Nephron (organoid): Measurements from ENCODE around the gene SECISBP2L.
A peak's percentile ranks its signal among the peaks of the same experiment; 100 is the strongest.

Experiments used
- H3K27ac Mint-ChIP-seq, 3 experiments: 2 replicates each; pipeline ENCODE4 v1.8.0; 2020; ENCODE audit warnings: mixed read lengths in 3 of 3, mild to moderate bottlenecking in 2 of 3, moderate library complexity in 1 of 3
- H3K27me3 Mint-ChIP-seq: 2 replicates; pipeline ENCODE4 v1.8.0; 2021; ENCODE audit warnings: low read depth, mild to moderate bottlenecking, moderate library complexity, mixed read lengths
- H3K36me3 Mint-ChIP-seq: 2 replicates; pipeline ENCODE4 v1.8.0; 2020; ENCODE audit warnings: low read depth, mixed read lengths
- H3K4me1 Mint-ChIP-seq: 2 replicates; pipeline ENCODE4 v1.8.0; 2020; ENCODE audit warnings: mixed read lengths
- H3K4me3 Mint-ChIP-seq, 3 experiments: 2 replicates each; pipeline ENCODE4 v1.8.0; 2020; ENCODE audit warnings: mild to moderate bottlenecking in 3 of 3, mixed read lengths in 3 of 3, moderate library complexity in 2 of 3
- H3K9me3 Mint-ChIP-seq: 2 replicates; pipeline ENCODE4 v1.8.0; 2020; ENCODE audit warnings: mixed read lengths
- TF ChIP-seq, protein P1 (sequence below), 3 experiments: fragments of 200-600 bp; sonication (generic); IDR thresholded peaks; one replicate each; pipeline ENCODE4 v1.5.0; 2021; ENCODE audit warnings: antibody characterized with exemption in 3 of 3; ENCODE audit not compliant: unreplicated experiment in 3 of 3

Gene SECISBP2L

DNA sequence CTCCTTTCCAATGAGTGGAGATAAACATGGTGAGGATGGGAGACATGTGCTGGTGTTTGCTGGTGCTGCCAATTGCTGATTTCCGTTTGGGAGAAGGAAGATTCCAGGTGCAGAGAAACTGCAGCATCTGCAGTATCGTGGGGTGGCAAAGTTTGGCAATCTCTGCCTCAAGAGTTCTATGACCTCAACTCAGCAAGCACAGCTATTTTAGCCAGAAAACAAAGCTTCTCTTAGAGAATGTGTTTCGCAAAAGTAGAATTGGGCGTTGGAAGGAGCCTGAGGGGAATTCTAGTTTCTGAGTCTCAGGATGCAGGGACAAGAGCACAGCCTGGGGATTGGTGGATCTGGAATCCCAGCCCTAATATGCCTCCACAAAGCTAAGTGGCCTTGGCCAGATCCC lies 64.3 kb downstream of the SECISBP2L start:
- peaks cover 5% of the 10 kb centered on the region for H3K27me3 Mint-ChIP-seq

DNA sequence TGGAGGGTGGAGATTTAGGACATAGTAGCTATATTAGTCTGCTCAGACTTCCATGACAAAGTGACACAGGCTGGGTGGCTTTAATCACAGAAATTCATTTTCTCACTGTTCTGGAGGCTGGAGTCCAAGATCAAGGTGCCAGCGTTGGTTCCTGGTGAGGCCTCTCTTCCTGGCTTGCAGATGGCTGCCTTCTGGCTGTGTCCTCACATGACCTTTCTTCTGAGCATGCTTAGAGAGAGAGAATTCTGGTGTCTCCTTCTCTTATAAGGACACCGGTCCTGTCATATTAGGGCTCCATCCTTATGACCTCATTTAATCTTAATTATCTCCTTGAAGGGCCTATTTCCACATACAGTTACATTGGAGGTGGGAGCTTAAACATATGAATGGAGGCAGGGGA lies 67.6 kb downstream of the SECISBP2L start:
- H3K4me3 Mint-ChIP-seq: no peak overlapping the region
- H3K9me3 Mint-ChIP-seq: no peaks in the 10 kb centered on the region
- H3K4me1 Mint-ChIP-seq: peaks cover 20% of the 10 kb centered on the region
- no peak overlapping the region for H3K27ac Mint-ChIP-seq
- peaks cover 8% of the 10 kb centered on the region for H3K27me3 Mint-ChIP-seq
- TF ChIP-seq, protein P1, sequence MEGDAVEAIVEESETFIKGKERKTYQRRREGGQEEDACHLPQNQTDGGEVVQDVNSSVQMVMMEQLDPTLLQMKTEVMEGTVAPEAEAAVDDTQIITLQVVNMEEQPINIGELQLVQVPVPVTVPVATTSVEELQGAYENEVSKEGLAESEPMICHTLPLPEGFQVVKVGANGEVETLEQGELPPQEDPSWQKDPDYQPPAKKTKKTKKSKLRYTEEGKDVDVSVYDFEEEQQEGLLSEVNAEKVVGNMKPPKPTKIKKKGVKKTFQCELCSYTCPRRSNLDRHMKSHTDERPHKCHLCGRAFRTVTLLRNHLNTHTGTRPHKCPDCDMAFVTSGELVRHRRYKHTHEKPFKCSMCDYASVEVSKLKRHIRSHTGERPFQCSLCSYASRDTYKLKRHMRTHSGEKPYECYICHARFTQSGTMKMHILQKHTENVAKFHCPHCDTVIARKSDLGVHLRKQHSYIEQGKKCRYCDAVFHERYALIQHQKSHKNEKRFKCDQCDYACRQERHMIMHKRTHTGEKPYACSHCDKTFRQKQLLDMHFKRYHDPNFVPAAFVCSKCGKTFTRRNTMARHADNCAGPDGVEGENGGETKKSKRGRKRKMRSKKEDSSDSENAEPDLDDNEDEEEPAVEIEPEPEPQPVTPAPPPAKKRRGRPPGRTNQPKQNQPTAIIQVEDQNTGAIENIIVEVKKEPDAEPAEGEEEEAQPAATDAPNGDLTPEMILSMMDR (IDR thresholded peaks at IDR 0.05; ENCODE audit: unreplicated experiment in 3 of 3): no peak
- peaks cover 4% of the 10 kb centered on the region for H3K36me3 Mint-ChIP-seq

More for the DNA sequence above, 64.3 kb downstream of the SECISBP2L start:
- no peaks in the 10 kb centered on the region for H3K9me3 Mint-ChIP-seq
- H3K4me1 Mint-ChIP-seq: peaks cover 24% of the 10 kb centered on the region
- H3K27ac Mint-ChIP-seq: no peak overlapping the region
- TF ChIP-seq, protein P1 (IDR thresholded peaks at IDR 0.05; ENCODE audit: unreplicated experiment in 3 of 3): no peak
- H3K36me3 Mint-ChIP-seq: peaks cover 4% of the 10 kb centered on the region
- no peak overlapping the region for H3K4me3 Mint-ChIP-seq

DNA sequence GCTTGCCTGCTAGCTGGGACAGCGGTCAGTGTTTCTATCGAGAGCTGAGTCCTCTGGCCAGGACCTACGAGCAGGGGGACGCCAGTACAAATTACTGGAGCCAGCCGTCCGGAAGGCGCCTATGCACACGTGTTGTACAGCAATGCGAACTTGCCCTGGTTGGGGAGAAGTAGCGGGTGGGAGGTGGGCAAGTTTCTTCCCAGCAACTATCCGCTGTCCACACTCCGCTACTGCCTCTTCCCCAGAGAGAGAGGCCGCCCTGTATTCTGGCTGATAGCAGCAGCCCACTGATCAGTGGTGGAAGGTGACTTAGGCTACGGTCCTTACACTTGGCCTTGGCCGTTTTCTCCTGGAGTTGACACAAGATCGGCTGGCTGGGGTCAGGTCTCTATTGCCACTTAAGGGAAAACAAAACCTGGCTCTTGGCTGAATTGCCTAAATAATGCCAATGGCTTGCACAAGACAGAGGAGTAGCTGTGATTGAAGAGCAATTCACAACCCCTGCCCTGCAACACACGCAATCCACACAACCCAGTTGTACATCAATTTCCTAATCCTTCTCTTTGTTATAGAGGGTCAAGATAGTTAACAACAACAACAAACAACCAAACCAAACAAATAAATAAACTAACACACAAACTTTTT lies 69.7 kb downstream of the SECISBP2L start:
- H3K4me1 Mint-ChIP-seq: peaks cover 10% of the 10 kb centered on the region
- peak overlapping the region; percentile 55 to 74 (median 66) for H3K27ac Mint-ChIP-seq
- H3K9me3 Mint-ChIP-seq: no peaks in the 10 kb centered on the region
- TF ChIP-seq, protein P1 (IDR thresholded peaks at IDR 0.05; ENCODE audit: unreplicated experiment in 3 of 3): no peak
- H3K36me3 Mint-ChIP-seq: peaks cover 4% of the 10 kb centered on the region
- peak overlapping the region; percentile 68 to 75 (median 71) for H3K4me3 Mint-ChIP-seq
- H3K27me3 Mint-ChIP-seq: peaks cover 8% of the 10 kb centered on the region

DNA sequence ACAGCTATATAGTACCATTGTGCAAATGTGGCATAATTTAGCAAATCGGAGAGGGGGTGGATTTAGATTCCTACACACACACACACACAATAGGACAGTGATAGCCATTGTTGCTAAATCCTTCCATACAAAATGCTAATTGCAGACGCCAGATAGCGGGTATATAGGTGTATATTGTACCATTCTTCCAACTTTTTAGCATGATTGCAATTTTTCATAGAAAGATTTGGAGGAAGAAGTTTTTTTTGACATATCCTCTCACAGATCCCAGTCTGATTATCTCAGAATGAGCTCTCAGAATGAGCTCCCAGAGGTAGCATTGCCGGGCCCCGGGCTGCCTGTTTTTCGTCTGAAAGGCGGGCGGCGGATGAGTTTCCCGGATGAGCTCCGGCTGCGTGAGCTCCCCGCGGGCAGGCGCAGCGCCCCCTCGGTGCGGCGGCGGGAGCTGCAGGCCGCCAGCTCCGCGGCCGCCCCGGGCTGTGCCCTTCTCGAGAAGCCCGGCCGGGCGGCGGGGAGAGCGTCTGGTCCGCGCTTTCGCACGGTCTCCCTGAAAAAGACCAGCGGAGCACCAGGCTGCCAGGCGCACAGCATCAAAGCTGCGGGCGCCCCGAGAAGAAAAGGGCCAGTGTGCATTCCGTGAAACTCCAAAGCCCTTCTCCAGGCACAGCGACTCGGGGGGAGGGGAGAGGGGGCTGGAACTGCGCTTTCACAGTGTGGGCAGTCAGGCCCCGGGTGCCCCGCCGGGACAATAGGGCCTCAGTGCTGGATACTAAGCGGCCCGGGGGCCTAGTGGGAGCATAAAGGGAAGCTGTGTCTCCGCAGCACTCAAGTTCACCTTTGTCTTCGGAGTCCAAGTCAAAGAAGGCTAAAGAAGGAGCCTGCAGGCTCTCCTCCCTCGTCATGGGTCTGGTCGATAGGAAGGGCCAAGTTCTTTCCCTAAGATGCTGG lies 70.5 kb downstream of the SECISBP2L start:
- Mint-ChIP-seq H3K4me1 (peaks cover 10% of the 10 kb centered on the region), H3K4me3 (peak overlapping the region; percentile 71 to 75 (median 74)), H3K36me3 (peaks cover 4% of the 10 kb centered on the region), H3K27ac (peak overlapping the region; percentile 69 to 76 (median 74)), H3K27me3 (peaks cover 8% of the 10 kb centered on the region), H3K9me3 (no peaks in the 10 kb centered on the region)
- TF ChIP-seq, protein P1 (IDR thresholded peaks at IDR 0.05; ENCODE audit: unreplicated experiment in 3 of 3): peak; percentile 95 to 99 (median 98)

DNA sequence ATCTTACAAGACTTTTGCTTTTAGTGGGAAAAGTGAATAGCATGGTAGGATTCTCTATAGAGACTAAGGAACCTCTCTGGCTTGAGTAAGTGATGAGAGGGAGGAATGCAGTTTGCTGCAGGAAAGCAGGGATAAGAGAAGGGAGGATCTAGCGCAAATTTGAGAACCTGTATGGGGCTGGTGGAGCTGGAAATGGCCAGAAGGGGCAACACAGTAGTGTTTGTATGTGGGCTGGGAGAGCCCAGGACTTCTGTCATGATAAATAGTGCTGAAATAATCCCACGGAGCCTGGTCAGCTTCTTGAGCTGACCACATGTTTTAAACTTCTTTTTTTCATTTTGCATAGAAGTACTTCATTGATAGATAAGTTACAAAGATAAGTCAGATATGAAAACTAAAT lies 71.4 kb downstream of the SECISBP2L start:
- peak overlapping the region; percentile 52 to 74 (median 68) for H3K4me3 Mint-ChIP-seq
- TF ChIP-seq, protein P1 (IDR thresholded peaks at IDR 0.05; ENCODE audit: unreplicated experiment in 3 of 3): no peak
- peak overlapping the region; percentile 65 to 76 (median 69) for H3K27ac Mint-ChIP-seq
- peaks cover 10% of the 10 kb centered on the region for H3K4me1 Mint-ChIP-seq
- H3K36me3 Mint-ChIP-seq: peaks cover 4% of the 10 kb centered on the region
- H3K27me3 Mint-ChIP-seq: peaks cover 6% of the 10 kb centered on the region
- H3K9me3 Mint-ChIP-seq: peaks cover 2% of the 10 kb centered on the region
